SK-N-SH treated with all-trans-retinoic acid at 6 μM for 48 hours (cell line): ENCODE data around the gene HM13.

ENCODE experiments used
- ATAC-seq: fragments of 200-7000 bp; cut with Tn5 transposase; 3 replicates; pipeline ENCODE4 v1.9.1; 2020; ENCODE audit warnings: mild to moderate bottlenecking, moderate library complexity
- ARNTL ChIP-seq: fragments of 450-650 bp; formaldehyde crosslinking; IDR thresholded peaks from 2 replicates; pipeline ENCODE4 v1.5.0; 2020; ENCODE audit warnings: low read depth, mild to moderate bottlenecking, moderate library complexity, borderline replicate concordance
- BACH2 ChIP-seq: fragments of 250-450 bp; sonication (Bioruptor Pico); IDR thresholded peaks from 2 replicates; pipeline ENCODE4 v1.9.0; 2021; ENCODE audit warnings: mild to moderate bottlenecking, borderline replicate concordance
- CREB5 ChIP-seq: fragments of 250-450 bp; sonication (Bioruptor Pico); IDR thresholded peaks from 2 replicates; pipeline ENCODE4 v1.5.1; 2020; ENCODE audit warnings: low read depth, mild to moderate bottlenecking, moderate library complexity
- CSDC2 ChIP-seq: fragments of 250-450 bp; sonication (Bioruptor Pico); IDR thresholded peaks from 2 replicates; pipeline ENCODE4 v1.5.0; 2020; ENCODE audit warnings: mild to moderate bottlenecking, moderate library complexity
- ESRRG ChIP-seq: fragments of 250-450 bp; sonication (Bioruptor Pico); IDR thresholded peaks from 2 replicates; pipeline ENCODE4 v1.6.1; 2021; ENCODE audit warnings: mild to moderate bottlenecking
- GLIS3 ChIP-seq: fragments of 250-450 bp; sonication (Bioruptor Pico); IDR thresholded peaks from 2 replicates; pipeline ENCODE4 v1.5.0; 2020; ENCODE audit warnings: mild to moderate bottlenecking, moderate library complexity
- ISL1 ChIP-seq: fragments of 250-450 bp; sonication (Bioruptor Pico); IDR thresholded peaks from 2 replicates; pipeline ENCODE4 v2.1.2; 2022; ENCODE audit warnings: mild to moderate bottlenecking, moderate library complexity
- OSR1 ChIP-seq: fragments of 250-450 bp; sonication (Bioruptor Pico); IDR thresholded peaks from 2 replicates; pipeline ENCODE4 v1.8.0; 2022; ENCODE audit warnings: moderate library complexity, mild to moderate bottlenecking, inconsistent platforms
- PATZ1 ChIP-seq: fragments of 250-450 bp; sonication (Bioruptor Pico); IDR thresholded peaks from 2 replicates; pipeline ENCODE4 v1.8.0; 2020; ENCODE audit warnings: mild to moderate bottlenecking, moderate library complexity, borderline replicate concordance
- POU6F1 ChIP-seq: fragments of 250-450 bp; sonication (Bioruptor Pico); IDR thresholded peaks from 2 replicates; pipeline ENCODE4 v1.8.0; 2021; ENCODE audit warnings: low read depth, mild to moderate bottlenecking, moderate library complexity, borderline replicate concordance
- PPARA ChIP-seq: fragments of 250-450 bp; sonication (Bioruptor Pico); IDR thresholded peaks from 2 replicates; pipeline ENCODE4 v1.5.0; 2020; ENCODE audit warnings: mild to moderate bottlenecking, borderline replicate concordance
- RARB ChIP-seq: fragments of 250-450 bp; sonication (Bioruptor Pico); IDR thresholded peaks from 2 replicates; pipeline ENCODE4 v1.8.0; 2021; ENCODE audit warnings: mild to moderate bottlenecking, moderate library complexity
- SNAI2 ChIP-seq: fragments of 250-450 bp; sonication (Bioruptor Pico); IDR thresholded peaks from 2 replicates; pipeline ENCODE4 v1.5.0; 2020; ENCODE audit warnings: mild to moderate bottlenecking, moderate library complexity
- TCF4 ChIP-seq: fragments of 250-450 bp; sonication (Bioruptor Pico); IDR thresholded peaks from 2 replicates; pipeline ENCODE4 v1.8.0; 2021; ENCODE audit warnings: mild to moderate bottlenecking, moderate library complexity, borderline replicate concordance
- TOX ChIP-seq: fragments of 250-450 bp; sonication (Bioruptor Pico); IDR thresholded peaks from 2 replicates; pipeline ENCODE4 v1.8.0; 2021; ENCODE audit warnings: mild to moderate bottlenecking, moderate library complexity, borderline replicate concordance
- TSHZ2 ChIP-seq: fragments of 250-450 bp; sonication (Bioruptor Pico); IDR thresholded peaks from 2 replicates; pipeline ENCODE4 v1.5.0; 2020; ENCODE audit warnings: mild to moderate bottlenecking, moderate library complexity
- ZC3H10 ChIP-seq: fragments of 250-450 bp; sonication (Bioruptor Pico); IDR thresholded peaks from 2 replicates; pipeline ENCODE4 v1.5.1; 2021; ENCODE audit warnings: mild to moderate bottlenecking, moderate library complexity
- ZFP3 ChIP-seq: fragments of 250-450 bp; sonication (Bioruptor Pico); IDR thresholded peaks from 2 replicates; pipeline ENCODE4 v1.5.0; 2020; ENCODE audit warnings: mild to moderate bottlenecking, moderate library complexity
- ZNF565 ChIP-seq: fragments of 450-650 bp; formaldehyde crosslinking; conservative IDR thresholded peaks from 2 replicates; pipeline ENCODE4 v1.5.0; 2020; ENCODE audit warnings: low read depth, mild to moderate bottlenecking, moderate library complexity
- ZNF70 ChIP-seq: fragments of 450-650 bp; formaldehyde crosslinking; IDR thresholded peaks from 2 replicates; pipeline ENCODE4 v1.5.0; 2020; ENCODE audit warnings: mild to moderate bottlenecking, moderate library complexity
- ZNF8 ChIP-seq: fragments of 450-650 bp; formaldehyde crosslinking; IDR thresholded peaks from 2 replicates; pipeline ENCODE4 v1.5.0; 2020; ENCODE audit warnings: mild to moderate bottlenecking, moderate library complexity

The HM13 gene

GRCh38 chr20:31548820-31549512 lies 34.7 kb downstream of the HM13 start:
- TF ChIP-seq ZC3H10 (CRISPR knock-in tag) (no peak), CREB5 (CRISPR knock-in tag) (no peak), TCF4 (CRISPR knock-in tag) (no peak), OSR1 (CRISPR knock-in tag) (no peak), TOX (CRISPR knock-in tag) (no peak), SNAI2 (CRISPR knock-in tag) (no peak), ZNF8 (CRISPR knock-in tag) (no peak), CSDC2 (no peak)
- ATAC-seq, result no peak

GRCh38 chr20:31549513-31549880 lies 35.3 kb downstream of the HM13 start:
- TF ChIP-seq PPARA (CRISPR knock-in tag) (no peak), BACH2 (CRISPR knock-in tag) (no peak), TCF4 (CRISPR knock-in tag) (no peak), ZNF70 (CRISPR knock-in tag) (no peak), ZFP3 (no peak), ARNTL (no peak), RARB (CRISPR knock-in tag) (no peak), ESRRG (CRISPR knock-in tag) (no peak), TSHZ2 (no peak), ISL1 (CRISPR knock-in tag) (no peak), CSDC2 (no peak), SNAI2 (CRISPR knock-in tag) (no peak), ZNF565 (no peak), PATZ1 (CRISPR knock-in tag) (no peak), CREB5 (CRISPR knock-in tag) (no peak), OSR1 (CRISPR knock-in tag) (no peak)

GRCh38 chr20:31550099-31550498 lies 35.9 kb downstream of the HM13 start:
- no peak for TF ChIP-seq RARB (CRISPR knock-in tag)
- no peak for TF ChIP-seq OSR1 (CRISPR knock-in tag)
- TF ChIP-seq, all 23 proteins: peak for 0
- ATAC-seq, result no peak

More at GRCh38 chr20:31549513-31549880, 35.3 kb downstream of the HM13 start:
- no peak for ATAC-seq

- no peak for ATAC-seq
- TF ChIP-seq TCF4 (CRISPR knock-in tag) (no peak), POU6F1 (CRISPR knock-in tag) (no peak), SNAI2 (CRISPR knock-in tag) (no peak), ZNF70 (CRISPR knock-in tag) (no peak), GLIS3 (CRISPR knock-in tag) (no peak), RARB (CRISPR knock-in tag) (no peak), PATZ1 (CRISPR knock-in tag) (no peak), CREB5 (CRISPR knock-in tag) (no peak)
Measured at GRCh38 chr20:31551163-31552081, 37.2 kb downstream of the HM13 start.
